HEK293T (cell line): ENCODE measurements around the gene SMNDC1.

Source experiments
- CTCF ChIA-PET: fragments of 350-600 bp; formaldehyde crosslinking; extraction: SDS; loops from one replicate; lab custom pipeline; 2021; ENCODE audit warnings: antibody characterized with exemption, inconsistent platforms; lab: Yijun Ruan, JAX
- POLR2A ChIA-PET: fragments of 350-600 bp; formaldehyde crosslinking; extraction: SDS; loops from one replicate; lab custom pipeline; 2020; ENCODE audit warnings: antibody characterized with exemption, inconsistent platforms; lab: Yijun Ruan, JAX
- DNase-seq: peaks from one replicate; pipeline ENCODE4 v3.0.0; 2012; ENCODE audit warnings: mixed read lengths; ENCODE audit errors: extremely low spot score
- ARNT ChIP-seq: fragments of 450-650 bp; IDR thresholded peaks from 2 replicates; pipeline ENCODE4 v1.6.1; 2017; ENCODE audit warnings: mild to moderate bottlenecking
- BHLHE40 ChIP-seq: fragments of 450-650 bp; IDR thresholded peaks from 2 replicates; pipeline ENCODE4 v1.6.1; 2016; ENCODE audit warnings: mild to moderate bottlenecking, moderate library complexity, borderline replicate concordance
- CTBP1 ChIP-seq: fragments of 450-650 bp; IDR thresholded peaks from 2 replicates; pipeline ENCODE4 v1.6.1; 2016; ENCODE audit warnings: borderline replicate concordance
- ELF4 ChIP-seq: fragments of 450-650 bp; IDR thresholded peaks from 2 replicates; pipeline ENCODE4 v1.6.1; 2017; ENCODE audit warnings: antibody characterized with exemption
- FOXA1 ChIP-seq: fragments of 450-650 bp; IDR thresholded peaks from 2 replicates; pipeline ENCODE4 v1.6.1; 2016; ENCODE audit warnings: mild to moderate bottlenecking
- FOXK2 ChIP-seq: fragments of 450-650 bp; IDR thresholded peaks from 2 replicates; pipeline ENCODE4 v1.6.1; 2016; ENCODE audit warnings: mild to moderate bottlenecking
- FOXM1 ChIP-seq: fragments of 450-650 bp; IDR thresholded peaks from 2 replicates; pipeline ENCODE4 v1.6.1; 2017; ENCODE audit warnings: mild to moderate bottlenecking, borderline replicate concordance
- HDGF ChIP-seq: fragments of 450-650 bp; IDR thresholded peaks from 2 replicates; pipeline ENCODE4 v1.6.1; 2017; ENCODE audit warnings: antibody characterized with exemption, borderline replicate concordance
- L3MBTL2 ChIP-seq: fragments of 450-650 bp; conservative IDR thresholded peaks from 2 replicates; pipeline ENCODE4 v1.6.1; 2016; ENCODE audit warnings: mild to moderate bottlenecking
- LEF1 ChIP-seq: fragments of 450-650 bp; IDR thresholded peaks from 2 replicates; pipeline ENCODE4 v1.6.1; 2017; ENCODE audit warnings: mild to moderate bottlenecking, borderline replicate concordance
- NFRKB ChIP-seq: fragments of 450-650 bp; IDR thresholded peaks from 2 replicates; pipeline ENCODE4 v1.6.1; 2016; ENCODE audit warnings: mild to moderate bottlenecking, moderate library complexity
- SP1 ChIP-seq: fragments of 450-650 bp; IDR thresholded peaks from 2 replicates; pipeline ENCODE4 v1.6.1; 2017
- SUZ12 ChIP-seq: fragments of 450-650 bp; IDR thresholded peaks from 2 replicates; pipeline ENCODE4 v1.6.1; 2016; ENCODE audit warnings: mild to moderate bottlenecking
- TARDBP ChIP-seq: fragments of 450-650 bp; IDR thresholded peaks from 2 replicates; pipeline ENCODE4 v1.6.1; 2016
- ZNF384 ChIP-seq: fragments of 450-650 bp; IDR thresholded peaks from 2 replicates; pipeline ENCODE4 v1.6.1; 2016
- TF ChIP-seq, protein P1 (sequence below): fragments of 450-650 bp; IDR thresholded peaks from 2 replicates; pipeline ENCODE4 v1.6.1; 2016

Gene SMNDC1

GRCh38 chr10:110330675-110331074, 26.0 kb upstream of the SMNDC1 start:
- no peak for DNase-seq
- TF ChIP-seq, protein P1, sequence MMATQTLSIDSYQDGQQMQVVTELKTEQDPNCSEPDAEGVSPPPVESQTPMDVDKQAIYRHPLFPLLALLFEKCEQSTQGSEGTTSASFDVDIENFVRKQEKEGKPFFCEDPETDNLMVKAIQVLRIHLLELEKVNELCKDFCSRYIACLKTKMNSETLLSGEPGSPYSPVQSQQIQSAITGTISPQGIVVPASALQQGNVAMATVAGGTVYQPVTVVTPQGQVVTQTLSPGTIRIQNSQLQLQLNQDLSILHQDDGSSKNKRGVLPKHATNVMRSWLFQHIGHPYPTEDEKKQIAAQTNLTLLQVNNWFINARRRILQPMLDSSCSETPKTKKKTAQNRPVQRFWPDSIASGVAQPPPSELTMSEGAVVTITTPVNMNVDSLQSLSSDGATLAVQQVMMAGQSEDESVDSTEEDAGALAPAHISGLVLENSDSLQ, result no peak
- TF ChIP-seq TARDBP (no peak), SUZ12 (no peak), SP1 (no peak), ZNF384 (no peak), L3MBTL2 (no peak), FOXK2 (no peak), CTBP1 (no peak), FOXA1 (no peak)
- ChIA-PET CTCF (no interaction called here), POLR2A (no interaction called here)

- POLR2A ChIA-PET, result interaction anchor here (0.7 kb wide), 1 partner anchor 9 kb away, joined by 3 read pairs; no protein-coding TSS in a partner anchor
- TF ChIP-seq FOXA1 (no peak), TARDBP (no peak), FOXK2 (no peak), ARNT (no peak), SP1 (no peak), FOXM1 (no peak), SUZ12 (no peak), CTBP1 (no peak), LEF1 (no peak), NFRKB (no peak), ELF4 (no peak), L3MBTL2 (no peak), HDGF (no peak), ZNF384 (no peak), BHLHE40 (no peak)
- TF ChIP-seq, protein P1, result no peak
- no peak for DNase-seq
- CTCF ChIA-PET, result interaction anchor here (1.8 kb wide), 1 partner anchor 27 kb away, joined by 5 read pairs; no protein-coding TSS in a partner anchor
These were observed 22.7 kb upstream of the SMNDC1 start for GRCh38 chr10:110327262-110327914.

DNA sequence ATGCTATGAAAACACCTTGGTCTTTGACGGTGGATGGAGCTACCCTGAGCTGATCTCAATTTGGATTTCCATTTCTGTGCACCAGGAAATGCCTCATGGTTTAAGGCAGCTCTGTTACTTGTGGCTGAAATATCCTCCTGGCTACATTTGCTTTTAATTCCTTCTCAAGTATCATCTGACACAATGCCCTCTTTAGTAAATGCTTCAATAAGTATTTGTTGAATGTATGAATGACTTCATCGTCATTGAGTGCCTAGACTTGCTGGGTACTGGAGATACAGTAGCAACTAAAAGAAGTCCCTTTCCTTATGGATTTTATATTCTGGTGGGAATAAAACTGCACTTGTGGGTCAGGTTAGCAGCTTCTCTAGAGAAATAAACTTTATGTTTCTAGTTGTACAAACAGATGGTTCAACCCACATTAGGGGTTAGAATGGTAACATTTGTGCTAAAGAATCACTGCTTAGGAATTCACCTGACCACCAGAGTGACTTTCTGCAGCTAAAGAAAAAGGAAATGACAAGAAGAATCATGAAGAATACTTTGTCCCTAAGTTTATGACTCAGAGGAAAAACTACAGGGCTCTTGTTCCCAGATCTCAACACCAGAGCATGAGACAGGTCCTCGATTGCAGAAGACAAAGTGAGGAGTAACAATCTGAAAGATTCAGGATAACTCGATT, 21.8 kb upstream of the SMNDC1 start:
- TF ChIP-seq HDGF (no peak), SP1 (no peak), NFRKB (no peak), FOXK2 (no peak), BHLHE40 (no peak), SUZ12 (no peak), TARDBP (no peak), ARNT (no peak), L3MBTL2 (no peak), FOXM1 (no peak), LEF1 (no peak), ELF4 (no peak), ZNF384 (no peak), CTBP1 (no peak), FOXA1 (no peak)
- TF ChIP-seq, protein P1, result no peak
- no peak for DNase-seq
- POLR2A ChIA-PET, result interaction anchor here (0.7 to 1.4 kb wide), 2 partner anchors 10 to 22 kb away, joined by 3 to 4 read pairs; partner anchors contain the start of gene SMNDC1
- CTCF ChIA-PET, result interaction anchor here (0.7 to 1.8 kb wide), 3 partner anchors 18 to 220 kb away, joined by 3 to 5 read pairs (median 5); no protein-coding TSS in a partner anchor

- TF ChIP-seq ZNF384, result no peak
- no peak for TF ChIP-seq L3MBTL2
- no peak for TF ChIP-seq ARNT
- no peak for DNase-seq
- POLR2A ChIA-PET, result no interaction called here
- CTCF ChIA-PET, result interaction anchor here (1.3 to 1.6 kb wide), 2 partner anchors 14 to 222 kb away, joined by 3 to 5 read pairs; no protein-coding TSS in a partner anchor
These were observed 20.1 kb upstream of the SMNDC1 start for GRCh38 chr10:110324805-110325280.

GRCh38 chr10:110324201-110324804, 19.6 kb upstream of the SMNDC1 start:
- CTCF ChIA-PET, result interaction anchor here (1.1 to 1.6 kb wide), 3 partner anchors 14 to 30 kb away, joined by 3 to 4 read pairs (median 3); no protein-coding TSS in a partner anchor
- no peak for DNase-seq
- TF ChIP-seq NFRKB (no peak), FOXK2 (no peak), ZNF384 (no peak), ELF4 (no peak), L3MBTL2 (no peak), LEF1 (no peak), ARNT (no peak), FOXA1 (no peak), BHLHE40 (no peak), SP1 (no peak), TARDBP (no peak), FOXM1 (no peak), CTBP1 (no peak), HDGF (no peak), SUZ12 (no peak)
- TF ChIP-seq, protein P1, result no peak
- POLR2A ChIA-PET, result no interaction called here
